Activated effector memory CD4-positive, alpha-beta T cell treated with Interleukin-2 at 50 U/mL for 16 hours (primary cell): ENCODE results near the gene PRKAR2B.

Experiments
- DNase-seq: peaks from one replicate; pipeline ENCODE4 v3.0.0-alpha.2; 2020

The PRKAR2B gene

DNA sequence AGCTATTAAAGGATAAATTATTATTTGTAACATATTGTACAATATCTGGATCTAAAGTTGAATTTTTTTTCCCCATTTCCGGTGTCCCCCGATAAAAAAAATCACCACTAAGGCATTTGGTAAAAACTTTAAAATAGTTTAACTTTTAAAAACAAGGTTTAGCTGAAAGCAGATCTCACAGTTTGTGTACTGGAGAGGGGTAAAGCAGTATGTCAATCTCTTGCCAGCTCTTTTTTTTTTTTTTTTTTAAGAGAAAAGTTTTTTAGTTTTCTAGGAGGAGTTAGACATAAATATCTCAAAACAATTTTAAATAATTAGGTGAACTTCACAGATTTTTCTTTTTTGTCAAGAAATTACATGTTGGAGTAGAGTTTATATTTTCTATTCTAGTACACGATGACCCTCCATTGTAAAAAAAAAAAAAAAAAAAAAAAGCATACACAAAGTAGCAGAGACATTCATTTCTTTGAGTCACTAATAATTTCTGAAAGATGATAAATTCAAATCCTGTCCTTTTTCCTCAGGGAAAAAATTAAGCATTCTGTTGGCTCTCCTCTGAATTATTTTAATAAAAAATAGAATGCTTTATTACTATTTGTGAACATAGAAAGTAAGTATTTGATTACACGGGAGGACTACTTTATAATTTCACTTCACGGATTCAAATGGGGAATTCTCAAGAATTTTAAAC, 122.4 kb downstream of the PRKAR2B start:
- DNase-seq, result no peak

DNA sequence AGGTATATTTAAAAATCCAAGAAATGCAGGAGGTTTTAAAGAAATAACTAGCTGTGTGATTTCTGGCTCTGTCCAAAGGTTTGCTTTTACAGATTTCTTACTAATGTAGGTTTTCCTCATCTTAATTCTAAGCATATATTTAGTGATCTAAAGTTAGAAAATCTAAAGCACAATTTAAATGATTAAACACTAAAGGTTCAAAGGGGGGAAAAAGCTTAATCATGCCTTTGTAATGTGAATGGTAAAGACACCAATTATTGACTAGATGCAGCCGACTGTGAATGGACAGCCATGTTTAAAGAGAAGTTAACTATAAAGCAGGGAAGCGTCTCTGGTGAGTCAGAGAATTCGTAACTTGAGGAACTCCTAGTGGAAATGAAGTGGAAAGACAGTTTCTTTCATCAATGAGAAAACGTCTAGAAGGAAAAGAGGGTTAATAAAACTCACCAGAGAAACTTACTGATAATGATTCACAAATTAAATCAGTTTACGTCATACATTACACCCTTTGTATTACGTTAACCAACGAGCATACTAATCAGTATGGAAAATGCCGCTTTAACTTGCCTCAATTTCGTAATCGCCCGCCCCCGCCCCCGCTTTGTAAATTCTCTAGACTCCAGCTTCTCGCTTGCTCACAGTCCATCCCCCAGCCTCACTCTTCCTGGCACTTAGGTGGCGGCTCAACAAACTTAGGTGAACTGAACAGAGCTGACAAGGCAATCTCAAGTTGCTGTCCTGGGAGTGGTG, 123.2 kb downstream of the PRKAR2B start:
- DNase-seq, result no peak

DNA sequence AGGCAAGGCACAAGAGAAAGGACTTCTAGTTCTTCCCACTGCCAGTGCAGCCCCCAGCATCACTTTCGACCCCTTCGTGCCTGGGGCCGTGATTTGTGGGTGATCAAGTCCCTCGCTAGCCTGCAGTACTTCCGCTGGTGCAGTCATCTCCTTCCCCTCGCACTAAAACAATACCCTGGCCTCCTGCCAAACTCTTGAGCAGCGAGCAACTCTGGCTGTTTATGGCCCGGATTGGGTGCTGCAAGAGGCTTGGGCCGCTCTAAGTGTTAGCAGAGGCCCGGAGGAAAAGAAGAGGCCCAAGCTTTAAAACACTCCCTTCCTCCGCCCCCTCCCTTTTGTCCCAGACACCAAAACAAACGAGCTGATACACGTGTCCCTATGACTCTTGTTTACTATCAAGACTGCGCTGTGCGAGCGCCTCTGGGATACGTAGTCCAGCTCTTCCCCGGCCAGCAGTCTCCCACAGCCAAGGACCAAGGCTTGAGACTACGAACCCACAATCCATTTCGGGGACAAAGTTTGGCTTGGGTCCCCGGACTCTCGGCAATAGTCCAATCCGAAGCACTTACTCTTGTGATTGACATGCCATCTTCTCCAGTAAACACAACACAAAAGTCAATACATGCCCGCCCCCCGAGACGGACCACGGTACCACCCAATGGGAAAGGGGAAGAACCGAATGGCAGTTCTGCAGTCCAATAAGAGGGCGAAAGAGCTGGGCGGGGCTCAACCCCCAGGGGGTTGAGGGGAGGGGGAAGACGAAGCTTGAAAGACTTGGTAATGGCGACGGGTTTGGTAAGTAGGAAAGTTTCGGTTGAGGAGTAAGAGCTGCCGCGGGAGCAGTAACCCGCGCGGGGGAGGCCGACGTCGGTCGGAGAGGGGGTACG, 124.0 kb downstream of the PRKAR2B start, which contains the start of gene HBP1:
HBP1 (plus strand) TSS at position 771 of the 887 bp plus-strand sequence. CDS start 10,891 bp downstream, outside the sequence.
- DNase-seq, result peak; percentile 97

DNA sequence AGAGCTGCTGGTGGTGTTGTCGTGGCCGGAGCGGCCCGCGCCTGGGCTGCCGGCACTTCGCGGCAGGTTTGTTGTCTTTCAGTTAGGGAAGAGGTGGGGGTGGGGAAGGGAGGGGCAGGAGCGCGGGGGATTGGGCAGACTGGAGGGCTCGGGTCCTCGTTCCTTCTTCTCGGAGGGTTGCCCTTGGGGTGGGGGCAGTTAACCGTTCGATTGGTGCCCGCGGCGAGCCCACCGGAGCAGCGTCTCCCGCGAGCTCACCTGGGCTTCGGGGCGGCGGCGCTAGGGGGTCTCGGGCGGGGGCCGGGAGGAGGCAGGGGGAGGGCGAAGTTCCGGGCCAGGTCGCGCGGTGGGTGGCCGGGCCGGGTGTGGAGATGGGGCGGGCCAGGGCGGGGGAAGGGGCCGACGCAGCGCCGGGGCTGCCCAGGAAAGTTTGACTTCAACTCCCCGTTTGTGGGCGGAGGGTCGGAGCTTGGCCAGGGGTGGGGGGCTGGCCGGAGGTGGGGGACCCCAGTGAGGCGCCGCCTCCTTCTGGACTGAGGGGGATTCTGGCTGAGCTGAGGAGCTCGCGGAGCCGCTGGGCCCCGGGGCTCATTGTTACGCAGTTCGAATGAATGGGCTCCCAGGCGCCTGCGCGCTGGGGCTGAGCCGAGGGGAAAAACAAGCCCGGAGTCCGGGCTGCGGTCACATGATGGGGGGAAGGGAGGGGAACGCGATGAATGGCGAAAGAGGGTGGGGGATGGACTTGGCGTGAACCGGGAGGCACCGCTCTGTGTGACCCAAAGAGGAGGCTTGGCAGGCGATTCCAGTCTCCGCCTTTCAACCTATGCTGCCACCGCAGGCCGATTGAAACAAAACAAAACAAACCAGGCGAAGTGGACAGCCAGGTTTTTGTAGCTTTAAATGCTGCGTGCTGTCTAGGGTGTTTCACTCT, 124.9 kb downstream of the PRKAR2B start:
- DNase-seq, result peak; percentile 74

DNA sequence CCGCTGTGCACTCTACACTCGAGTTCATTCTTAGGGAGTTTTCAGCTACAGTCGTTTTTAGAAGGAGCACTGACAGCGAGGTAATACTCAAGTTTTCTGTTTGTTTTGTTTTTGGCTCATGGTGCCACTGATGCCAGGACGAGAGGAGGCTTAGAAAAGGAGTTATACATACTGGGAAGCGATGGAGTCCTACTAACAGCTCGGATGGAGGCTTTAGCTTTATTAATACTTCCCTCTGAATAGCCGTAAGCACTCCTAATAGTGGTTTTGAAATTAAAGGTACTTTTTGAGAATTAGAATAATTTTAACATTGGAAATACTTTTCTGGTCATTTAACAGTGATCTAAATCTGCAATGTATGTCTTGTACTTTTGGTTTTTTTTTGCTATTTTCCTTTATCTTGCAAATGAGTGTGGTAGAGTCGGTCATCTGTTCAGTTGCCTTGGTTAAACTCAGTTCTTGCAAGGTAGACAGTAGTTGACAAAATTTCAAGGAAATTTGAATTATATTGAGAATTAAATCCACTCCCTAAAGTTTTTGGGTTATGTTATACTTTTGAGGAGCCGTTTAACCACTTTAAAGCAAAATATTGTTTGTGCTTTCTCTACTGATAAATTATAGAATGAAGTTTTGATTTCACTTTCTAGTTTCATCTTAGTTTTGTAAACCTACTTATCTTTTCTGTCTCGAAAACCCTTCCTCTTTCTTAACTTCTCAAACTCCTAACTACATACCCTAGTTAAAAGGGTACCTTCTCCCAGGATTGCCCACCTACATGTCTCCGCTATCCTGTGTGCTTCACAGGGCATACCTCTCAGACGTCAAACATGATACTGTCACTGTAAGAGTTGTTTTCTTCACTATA, 125.8 kb downstream of the PRKAR2B start:
- no peak for DNase-seq

DNA sequence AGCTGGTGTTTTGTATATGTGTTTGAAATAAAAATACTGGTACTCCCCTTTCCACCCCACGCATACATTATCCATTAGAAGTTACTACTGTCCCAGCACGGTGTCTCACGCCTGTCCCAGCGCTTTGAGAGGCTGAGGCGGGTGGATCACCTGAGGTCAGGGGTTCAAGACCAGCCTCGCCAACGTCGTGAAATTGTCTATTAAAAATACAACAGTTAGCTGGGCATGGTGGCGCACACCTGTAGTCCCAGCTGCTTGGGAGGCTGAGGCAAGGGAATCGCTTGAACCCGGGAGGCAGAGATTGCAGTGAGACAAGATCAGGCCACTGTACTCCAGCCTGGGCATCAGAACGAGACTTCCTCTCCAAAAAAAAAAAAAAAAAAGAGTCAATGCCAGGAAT, 127.0 kb downstream of the PRKAR2B start:
- DNase-seq, result no peak

DNA sequence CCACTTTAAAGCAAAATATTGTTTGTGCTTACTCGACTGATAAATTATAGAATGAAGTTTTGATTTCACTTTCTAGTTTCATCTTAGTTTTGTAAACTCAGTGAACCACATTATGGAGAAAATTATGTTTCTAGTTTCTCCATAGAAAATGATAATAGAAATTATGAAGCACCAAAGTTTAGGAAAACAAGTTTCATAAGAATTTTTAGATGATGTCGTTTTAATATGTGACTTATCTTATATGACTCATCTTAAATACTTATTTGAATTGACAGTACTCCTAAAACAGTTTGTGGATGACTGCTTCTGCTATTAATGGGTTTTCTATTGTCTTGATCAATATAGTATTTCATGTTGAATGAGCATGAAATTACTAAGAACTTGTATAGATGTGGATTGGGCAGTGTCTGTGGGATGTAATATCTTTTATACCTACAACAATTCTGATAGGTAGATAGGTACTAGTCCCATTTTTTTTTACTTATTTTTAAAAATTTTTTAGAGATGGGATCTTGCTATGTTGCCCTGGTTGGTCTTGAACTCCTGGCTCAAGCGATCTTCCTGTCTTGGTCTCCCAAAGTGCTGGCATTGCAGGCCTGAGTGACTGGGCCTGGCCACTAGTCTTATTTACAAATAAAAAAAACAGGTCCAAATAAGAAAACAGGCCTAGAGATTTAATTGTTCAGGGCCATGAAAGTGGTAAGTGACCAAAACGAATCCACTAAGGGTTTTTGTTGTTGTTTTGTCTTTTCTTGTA, 127.9 kb downstream of the PRKAR2B start:
- no peak for DNase-seq

DNA sequence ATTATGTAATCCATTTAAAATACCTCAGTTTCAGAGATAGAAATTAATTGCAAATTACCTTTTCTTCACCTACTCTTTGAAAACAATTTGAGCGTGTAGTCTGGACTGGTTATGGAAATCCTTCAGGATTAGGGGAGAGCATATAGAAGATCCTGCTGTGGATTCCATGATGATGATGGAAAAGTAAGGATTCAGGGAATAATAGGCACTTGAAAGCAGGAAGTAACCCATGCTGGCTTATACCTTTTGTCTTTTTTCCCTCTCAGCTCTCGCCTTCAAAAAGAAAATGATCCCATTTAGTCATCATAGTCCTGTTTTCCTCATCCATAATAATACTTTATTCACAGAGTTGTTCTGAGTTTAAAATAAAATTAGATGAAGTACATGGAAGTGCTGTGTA, 128.7 kb downstream of the PRKAR2B start:
- DNase-seq, result no peak

DNA sequence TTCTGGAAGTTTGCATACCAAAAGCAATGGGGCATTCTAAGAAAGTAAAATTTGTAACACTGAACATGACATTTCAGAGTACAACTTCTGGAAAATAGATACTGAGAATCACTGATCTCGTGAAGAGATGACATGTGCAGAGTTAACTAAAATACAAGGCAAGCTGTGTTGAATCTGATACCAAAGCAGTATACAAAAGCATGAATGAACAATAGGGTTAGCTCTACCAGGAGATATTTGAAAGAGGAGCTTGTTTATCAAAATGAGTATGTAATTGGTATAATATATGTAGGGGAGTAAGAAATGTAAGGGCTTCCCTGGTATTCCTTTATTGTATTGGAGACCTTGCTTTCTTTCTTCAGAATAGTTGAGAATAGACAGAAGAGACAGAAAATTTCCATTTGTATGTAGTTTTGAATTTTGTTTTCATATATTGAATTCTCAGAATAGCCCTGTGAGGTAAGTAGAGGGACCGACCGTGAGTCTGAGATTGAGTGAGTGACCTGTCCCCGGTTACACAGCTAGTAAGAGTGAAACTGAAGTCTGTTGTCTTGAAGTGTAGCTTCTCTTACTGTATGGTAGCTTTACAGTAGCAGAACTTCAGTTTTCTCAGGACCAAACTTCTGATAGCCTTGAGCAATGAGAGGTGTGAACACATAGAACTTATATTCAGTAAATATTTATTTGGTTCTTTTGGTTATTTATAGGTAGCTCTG, 129.3 kb downstream of the PRKAR2B start:
- DNase-seq, result no peak

DNA sequence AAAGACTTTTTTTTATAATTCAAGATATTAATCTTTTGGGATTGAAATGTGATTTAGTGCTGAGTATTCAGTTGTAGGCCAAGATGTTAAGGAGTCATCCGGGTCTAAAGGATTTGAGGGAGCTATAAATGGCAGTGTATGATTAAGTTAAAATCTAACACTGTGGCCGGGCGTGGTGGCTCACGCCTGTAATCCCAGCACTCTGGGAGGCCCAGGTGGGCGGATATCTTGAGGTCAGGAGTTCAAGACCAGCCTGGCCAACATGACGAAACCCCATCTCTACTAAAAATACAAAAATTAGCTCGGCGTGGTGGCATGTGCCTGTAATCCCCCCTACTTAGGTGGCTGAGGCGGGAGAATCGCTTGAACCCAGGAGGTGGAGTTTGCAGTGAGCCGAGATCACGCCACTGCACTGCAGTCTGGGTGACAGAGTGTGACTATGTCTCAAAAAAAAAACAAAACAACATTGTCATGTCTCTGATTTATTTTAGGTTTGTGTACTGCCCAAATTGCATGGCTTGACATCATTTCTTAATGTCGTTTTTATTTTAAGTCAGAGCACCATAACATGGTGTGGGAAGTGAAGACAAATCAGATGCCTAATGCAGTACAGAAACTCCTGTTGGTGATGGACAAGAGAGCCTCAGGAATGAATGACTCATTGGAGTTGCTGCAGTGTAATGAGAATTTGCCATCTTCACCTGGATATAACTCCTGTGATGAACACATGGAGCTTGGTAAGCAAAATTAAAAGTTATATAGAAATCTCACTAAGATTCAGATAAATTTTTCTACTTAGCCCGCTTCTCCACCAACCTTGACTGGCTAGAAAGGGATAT, 135.0 kb downstream of the PRKAR2B start:
- DNase-seq, result no peak

DNA sequence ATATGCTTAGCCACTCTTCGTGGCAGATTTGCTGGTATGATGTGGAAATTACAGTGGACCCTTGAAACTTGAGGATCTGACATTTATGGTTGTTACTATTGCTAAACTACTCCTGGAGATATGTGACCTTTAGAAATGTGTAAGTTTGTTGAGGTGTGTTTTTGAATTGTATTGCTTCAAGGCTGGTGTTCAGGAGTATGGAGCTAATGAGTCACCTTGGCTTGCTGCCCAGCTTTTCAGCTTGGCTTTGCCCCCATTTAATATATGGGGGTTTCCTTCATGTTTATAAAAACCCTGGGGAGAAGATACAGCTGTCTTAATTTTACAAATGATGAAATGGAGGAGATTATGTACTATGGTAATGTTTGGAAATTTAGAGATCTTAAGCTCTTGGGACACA, 135.9 kb downstream of the PRKAR2B start:
- no peak for DNase-seq

DNA sequence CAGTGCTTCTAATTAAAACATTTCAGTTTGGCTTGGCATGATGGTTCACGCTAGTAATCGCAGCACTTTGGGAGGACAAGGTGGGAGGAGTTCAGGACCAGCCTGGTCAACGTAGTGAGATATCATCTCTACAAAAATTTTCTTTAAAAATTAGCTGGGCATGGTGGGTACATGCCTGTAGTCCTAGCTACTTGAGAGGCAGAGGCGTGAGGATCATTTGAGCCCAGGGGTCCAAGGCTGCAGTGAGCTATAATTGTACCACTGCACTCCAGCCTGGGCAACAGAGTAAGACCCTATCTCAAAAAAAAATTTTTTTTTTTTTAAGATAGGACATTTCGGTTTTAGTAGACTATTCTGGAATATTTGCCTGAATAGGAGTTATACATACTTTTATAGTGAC, 136.7 kb downstream of the PRKAR2B start:
- no peak for DNase-seq

DNA sequence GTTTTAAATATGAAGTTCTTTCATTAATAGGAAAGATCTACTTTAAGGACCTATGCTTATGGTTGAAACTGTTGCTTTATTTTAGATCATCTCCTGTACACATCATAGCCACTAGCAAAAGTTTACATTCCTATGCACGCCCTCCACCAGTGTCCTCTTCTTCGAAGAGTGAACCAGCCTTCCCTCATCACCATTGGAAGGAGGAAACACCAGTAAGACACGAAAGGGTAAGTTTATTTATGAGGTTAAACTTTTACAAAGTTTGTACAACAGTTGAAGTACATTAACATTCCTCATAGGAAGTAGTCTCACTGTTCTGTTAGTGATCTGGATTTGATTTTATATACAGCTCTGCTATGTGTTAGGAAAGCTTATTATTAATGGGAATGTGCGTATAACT, 141.2 kb downstream of the PRKAR2B start:
- DNase-seq, result no peak

DNA sequence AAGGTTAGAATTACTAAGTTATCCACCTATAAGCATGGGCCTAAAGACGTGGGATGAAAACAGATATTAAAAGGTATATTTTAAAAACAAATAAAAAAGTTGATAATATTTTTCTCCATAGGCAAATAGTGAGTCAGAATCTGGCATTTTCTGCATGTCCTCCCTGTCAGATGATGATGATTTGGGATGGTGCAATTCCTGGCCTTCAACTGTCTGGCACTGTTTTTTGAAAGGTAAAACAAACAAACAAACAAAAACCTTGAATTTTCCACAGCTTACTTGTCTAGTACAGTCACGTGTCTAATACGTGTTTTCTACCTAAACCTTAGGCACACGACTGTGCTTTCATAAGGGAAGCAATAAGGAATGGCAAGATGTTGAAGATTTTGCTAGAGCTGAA, 141.7 kb downstream of the PRKAR2B start:
- no peak for DNase-seq

DNA sequence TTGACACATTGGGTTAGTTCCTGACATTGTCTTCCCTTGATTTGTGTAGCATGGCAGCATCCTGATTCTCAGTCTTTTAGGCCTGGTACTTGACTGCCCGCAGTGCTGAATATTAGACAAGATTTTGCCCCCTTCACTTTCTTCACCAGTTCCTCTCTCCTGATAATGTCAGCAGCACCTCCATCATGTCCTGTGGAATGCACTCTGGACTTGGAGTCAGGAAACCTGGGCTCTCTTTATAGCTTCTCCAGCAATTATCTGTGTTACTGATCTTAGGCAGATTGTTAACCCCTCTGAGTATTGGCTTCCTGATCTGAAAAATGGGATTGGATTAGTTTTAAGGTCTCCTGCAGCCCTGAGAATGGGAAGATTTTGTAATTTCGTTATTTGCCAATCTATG, 143.3 kb downstream of the PRKAR2B start:
- no peak for DNase-seq

DNA sequence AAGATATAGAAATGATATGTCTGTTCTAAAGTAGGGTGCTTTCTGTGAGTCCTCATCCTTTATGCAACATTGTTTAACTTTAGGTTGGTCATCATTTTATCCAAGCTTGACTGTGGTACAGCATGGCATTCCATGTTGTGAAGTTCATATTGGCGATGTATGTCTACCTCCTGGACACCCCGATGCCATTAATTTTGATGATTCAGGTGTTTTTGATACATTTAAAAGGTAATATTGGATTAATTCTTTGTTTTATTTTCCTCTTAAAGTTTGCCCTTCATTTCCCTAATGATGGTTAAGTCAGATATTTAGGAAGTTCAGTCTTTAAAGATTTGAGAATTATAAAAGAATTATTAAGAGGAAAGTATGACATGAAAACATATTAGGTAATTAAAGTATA, 145.6 kb downstream of the PRKAR2B start:
- no peak for DNase-seq

DNA sequence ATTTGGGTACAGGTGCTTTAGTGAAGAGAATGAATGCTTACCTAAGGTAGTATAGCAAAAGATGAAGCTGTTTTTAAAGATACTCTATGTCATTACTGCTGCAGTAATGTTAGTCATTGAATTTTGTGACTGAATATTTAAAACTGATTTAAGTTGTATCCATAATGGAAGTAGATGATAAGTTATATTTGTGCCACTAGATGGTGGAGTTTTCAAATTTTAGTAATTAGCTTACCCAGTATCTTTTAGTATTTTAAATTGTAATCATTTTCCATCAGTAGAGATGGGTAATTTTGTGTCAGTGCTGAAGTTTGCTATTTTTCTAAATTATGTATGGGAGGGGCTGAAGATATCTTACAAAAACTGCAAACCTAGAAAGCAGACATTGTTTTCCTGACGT, 149.5 kb downstream of the PRKAR2B start:
- DNase-seq, result no peak

DNA sequence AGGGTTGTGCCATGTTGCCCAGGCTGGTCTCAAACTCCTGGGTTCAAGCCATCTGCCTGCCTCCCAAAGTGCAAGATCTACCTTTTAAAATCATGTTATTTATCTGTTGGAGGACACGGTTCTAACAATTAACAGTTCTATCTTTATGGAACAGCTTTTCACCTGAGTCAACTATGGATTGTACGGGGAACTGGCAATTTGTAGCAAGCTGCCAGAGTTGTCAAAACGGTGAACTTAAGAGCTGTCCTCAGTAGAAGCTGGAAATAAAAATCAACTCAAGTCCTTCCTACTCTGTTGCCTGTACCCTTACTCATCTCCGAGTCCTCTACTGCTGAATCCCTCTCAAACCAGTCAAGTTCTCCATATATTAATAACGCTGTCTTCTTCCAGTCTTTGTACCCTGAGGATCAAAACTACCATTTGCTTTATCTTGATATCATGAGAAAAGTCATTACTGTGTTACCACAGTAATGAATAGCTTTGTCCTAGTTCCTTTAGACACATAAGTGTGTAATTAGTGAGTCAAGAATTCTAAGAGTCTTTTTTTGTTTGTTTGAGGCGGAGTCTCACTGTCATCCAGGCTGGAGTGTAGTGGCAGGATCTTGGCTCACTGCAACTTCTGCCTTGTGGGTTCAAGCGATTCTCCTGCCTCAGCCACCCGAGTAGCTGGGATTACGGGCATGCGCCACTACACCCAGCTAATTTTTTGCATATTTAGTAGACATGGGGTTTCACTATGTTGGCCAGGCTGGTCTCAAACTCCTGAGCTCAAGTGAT, 152.5 kb downstream of the PRKAR2B start:
- DNase-seq, result no peak
